A549 (cell line): ENCODE results near the gene KRT13.

ENCODE experiments used
- CHD4 ChIP-seq: fragments of 200-600 bp; sonication (generic); IDR thresholded peaks from 2 replicates; pipeline ENCODE4 v1.6.1; 2016; ENCODE audit warnings: antibody characterized with exemption, mild to moderate bottlenecking, borderline replicate concordance
- CTCF ChIP-seq: fragments of >200 bp; sonication (Bioruptor Twin); formaldehyde crosslinking; IDR thresholded peaks from 3 replicates; pipeline ENCODE4 v1.5.1; 2016
- KDM5A ChIP-seq: fragments of 200-600 bp; sonication (generic); IDR thresholded peaks from 2 replicates; pipeline ENCODE4 v1.6.1; 2016; ENCODE audit warnings: antibody characterized with exemption, mild to moderate bottlenecking
- POLR2A ChIP-seq: IDR thresholded peaks from 2 replicates; pipeline ENCODE4 v1.6.1; 2012; ENCODE audit warnings: mild to moderate bottlenecking, low read length
- TP53 ChIP-seq: fragments of 250-450 bp; sonication (Bioruptor Pico); IDR thresholded peaks from 2 replicates; pipeline ENCODE4 v1.5.0; 2021; ENCODE audit warnings: mild to moderate bottlenecking, moderate library complexity

GRCh38 chr17:41505809-41506767 is 676 bp upstream of the KRT13 start:
- TF ChIP-seq KDM5A (no peak), TP53 (CRISPR knock-in tag) (no peak), CTCF (no peak), POLR2A (no peak), CHD4 (no peak)
